ENCODE results near the gene SLC39A11.
A peak's percentile ranks its signal among the peaks of the same experiment; 100 is the strongest.

Gene SLC39A11

GRCh38 chr17:72619976-72620650 lies 472.4 kb downstream of the SLC39A11 start:
- no peak for DNase-seq (ENCODE audit: low read depth in 2 of 2)

DNA sequence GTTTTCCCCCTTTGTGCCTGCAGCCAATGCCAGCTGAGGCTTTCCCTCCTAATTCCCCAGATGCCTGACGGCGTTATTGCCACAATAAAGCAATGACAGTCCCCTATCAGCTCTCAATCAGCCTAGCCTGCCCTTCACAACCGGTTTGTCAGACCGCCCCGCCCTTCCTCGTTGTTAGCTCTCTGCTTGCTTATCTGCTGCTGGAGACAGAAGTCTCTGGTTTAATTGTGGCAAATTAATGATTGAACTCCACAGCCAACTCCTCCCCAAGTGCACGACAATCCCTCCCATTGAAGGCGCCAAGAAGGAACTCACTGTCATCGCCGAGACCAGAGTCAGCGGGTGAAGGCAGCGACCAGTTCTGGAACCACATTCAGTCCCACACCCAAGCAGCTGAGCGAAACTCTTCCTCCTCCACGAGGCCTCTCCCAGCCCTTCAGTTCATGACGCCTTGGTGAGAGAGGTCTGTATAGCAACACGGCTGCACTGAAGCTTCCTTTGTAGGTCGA lies 474.4 kb downstream of the SLC39A11 start:
- peak in 1 of 2 donors; percentile 5 for DNase-seq (ENCODE audit: low read depth in 2 of 2)

DNA sequence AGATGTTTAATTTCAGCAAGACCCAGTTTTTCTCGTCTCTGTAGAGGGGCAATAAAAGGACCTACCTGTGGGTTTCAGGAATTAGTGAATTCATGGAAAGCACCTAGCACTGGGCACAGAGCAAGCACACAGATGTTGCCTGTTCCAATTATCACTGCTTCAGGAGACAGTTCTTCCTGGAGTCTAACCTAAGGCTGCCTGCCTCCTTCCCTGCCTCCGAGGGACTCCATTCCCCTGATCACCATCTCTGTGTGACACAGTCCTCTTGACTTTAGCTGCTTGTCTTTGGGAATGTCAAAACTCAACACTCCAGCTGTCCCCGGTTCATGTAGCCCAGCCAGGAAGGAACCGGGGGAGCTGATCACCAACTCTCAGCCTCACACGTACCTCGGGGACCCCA lies 474.9 kb downstream of the SLC39A11 start:
- no peak for DNase-seq (ENCODE audit: low read depth in 2 of 2)

DNA sequence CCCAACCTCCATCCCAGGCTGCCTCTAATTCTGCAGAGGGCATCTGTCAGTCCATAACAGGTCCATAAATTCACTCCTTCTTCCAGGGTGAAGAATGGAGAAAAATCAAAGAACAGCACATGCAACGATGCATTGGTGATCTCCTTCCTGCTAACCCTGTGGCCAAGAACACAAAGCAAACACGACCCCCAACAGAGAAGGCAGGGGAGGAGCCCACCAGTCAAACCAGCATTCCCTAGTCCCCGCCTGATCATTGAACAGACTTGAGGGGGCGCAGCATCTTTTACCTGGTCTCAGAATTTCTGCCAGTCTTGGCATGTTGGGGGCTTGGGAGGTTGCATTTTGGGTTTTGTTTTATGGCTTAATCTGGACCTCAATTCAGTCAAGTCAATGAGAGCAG lies 476.0 kb downstream of the SLC39A11 start:
- DNase-seq (ENCODE audit: low read depth in 2 of 2) = no peak

DNA sequence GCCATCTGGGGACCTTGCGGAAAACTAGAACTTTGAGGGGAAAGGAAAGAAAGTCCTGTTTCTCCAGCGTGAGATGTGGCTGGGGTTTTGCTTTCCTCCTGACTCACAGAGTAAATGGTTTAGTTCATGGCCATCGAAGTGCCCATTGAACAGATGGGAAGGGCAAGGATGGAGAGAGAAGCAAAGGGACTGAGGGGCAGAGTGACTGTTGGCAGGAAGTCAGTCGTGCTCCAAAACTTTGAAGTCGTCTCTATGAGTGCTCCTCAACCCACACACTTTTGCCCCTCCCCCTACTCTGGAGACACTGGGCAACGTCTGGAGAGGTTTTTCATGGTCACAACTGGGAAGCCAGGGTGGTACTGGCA lies 476.9 kb downstream of the SLC39A11 start:
- no peak for DNase-seq (ENCODE audit: low read depth in 2 of 2)

- DNase-seq (ENCODE audit: low read depth in 2 of 2) = no peak
Measured at GRCh38 chr17:72614871-72615626, 477.4 kb downstream of the SLC39A11 start.

DNA sequence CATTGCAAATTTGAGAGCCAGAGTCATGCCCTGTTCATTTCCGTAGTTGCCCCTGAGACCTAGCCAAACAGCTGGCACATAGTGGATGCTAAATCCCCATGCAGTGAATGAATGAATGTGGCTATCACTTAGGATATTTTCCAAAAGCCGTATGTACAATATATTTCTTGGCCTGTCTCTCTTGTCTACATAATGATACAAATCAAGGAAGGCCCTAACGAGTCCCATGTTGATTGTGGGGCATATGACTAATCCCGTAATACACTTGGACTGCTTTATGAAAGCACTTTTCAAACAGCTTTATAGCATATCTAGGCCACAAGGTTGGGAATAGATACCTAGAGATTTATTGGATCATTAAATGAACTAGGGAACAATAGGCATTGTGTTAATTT lies 478.0 kb downstream of the SLC39A11 start:
- DNase-seq (ENCODE audit: low read depth in 2 of 2) = no peak

DNA sequence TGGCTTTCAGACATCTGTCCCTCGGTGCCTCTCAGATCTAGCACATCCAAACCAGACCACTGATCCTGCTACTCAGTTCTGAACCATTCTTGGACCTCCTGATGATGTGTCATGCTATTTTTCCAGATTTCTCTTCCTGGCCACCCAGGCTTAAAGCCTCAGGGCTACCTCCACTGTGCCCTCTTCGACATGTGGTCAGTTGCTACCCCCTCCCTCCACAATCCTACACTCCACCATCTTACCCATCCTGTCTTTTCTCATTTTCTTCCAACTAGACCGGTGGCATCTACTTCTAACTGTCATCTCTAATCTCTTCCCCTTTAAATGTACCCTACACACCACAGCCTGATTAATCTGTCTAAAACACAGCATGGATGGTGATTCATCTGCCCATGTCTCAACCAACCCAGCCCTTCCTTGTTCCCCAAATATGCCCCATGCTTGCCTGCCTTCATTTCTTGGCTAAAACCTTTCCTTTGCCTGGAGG lies 478.6 kb downstream of the SLC39A11 start:
- no peak for DNase-seq (ENCODE audit: low read depth in 2 of 2)

- DNase-seq (ENCODE audit: low read depth in 2 of 2) = no peak
Measured at GRCh38 chr17:72613396-72613795, 479.1 kb downstream of the SLC39A11 start.

DNA sequence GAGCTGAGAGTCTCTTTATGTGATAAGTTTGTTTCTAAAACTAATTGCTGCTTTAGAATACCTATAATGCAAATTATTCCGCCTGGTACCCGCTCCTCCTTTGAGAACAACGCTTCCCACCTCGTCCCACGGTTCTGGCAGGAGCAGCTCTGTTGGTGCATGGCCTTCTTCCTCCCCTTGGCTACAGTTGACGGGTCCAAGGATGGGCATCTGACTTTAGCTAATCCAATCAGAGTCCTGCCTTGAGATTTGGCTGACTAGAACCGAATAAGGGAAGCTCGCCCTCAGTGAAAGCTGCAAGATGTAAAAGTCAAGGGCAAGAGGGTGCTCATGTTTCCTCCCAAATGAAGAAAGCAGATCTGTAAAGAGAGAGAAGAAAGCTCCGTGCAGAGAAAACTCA lies 481.3 kb downstream of the SLC39A11 start:
- no peak for DNase-seq (ENCODE audit: low read depth in 2 of 2)

- DNase-seq (ENCODE audit: low read depth in 2 of 2) = no peak
Measured at GRCh38 chr17:72609501-72609900, 483.0 kb downstream of the SLC39A11 start.

DNA sequence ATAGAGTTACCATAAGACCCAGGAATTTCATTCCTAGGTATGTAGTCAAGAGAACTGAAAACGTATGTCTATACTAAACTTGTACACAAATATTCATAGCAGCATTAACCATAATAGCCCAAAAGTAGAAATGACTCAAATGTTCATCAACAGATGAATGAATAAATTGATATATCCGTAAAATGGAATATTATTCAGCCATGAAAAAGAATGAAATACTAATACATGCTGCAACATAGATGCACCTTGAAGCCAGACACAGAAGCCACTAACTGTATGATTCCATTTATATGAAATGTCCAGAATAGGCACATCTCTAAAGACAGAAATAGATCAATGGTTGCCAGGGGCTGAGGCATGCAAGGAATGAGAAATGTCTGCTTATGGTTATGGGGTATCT lies 484.1 kb downstream of the SLC39A11 start:
- no peak for DNase-seq (ENCODE audit: low read depth in 2 of 2)

DNA sequence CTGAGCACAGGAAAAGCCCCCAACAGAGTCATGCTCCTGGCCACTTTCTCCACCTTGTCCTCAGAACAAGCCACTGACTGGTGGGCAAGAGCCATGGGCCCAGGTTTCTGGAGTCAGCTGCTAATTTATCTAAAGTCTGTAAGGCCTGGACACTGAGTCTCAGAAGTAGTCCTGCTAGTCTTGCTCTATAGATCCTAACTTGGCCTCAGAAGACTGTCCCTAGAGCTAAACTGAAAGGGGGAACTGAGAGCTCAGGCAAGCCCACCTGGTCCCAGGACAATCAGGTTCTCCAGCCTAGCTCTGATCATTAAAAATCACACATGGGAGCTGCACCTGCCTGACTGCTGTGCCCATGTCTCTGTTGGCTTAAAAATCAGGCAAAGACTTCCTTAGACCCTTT lies 485.8 kb downstream of the SLC39A11 start:
- DNase-seq (ENCODE audit: low read depth in 2 of 2) = no peak

GRCh38 chr17:72605543-72605942 lies 486.9 kb downstream of the SLC39A11 start:
- no peak for DNase-seq (ENCODE audit: low read depth in 2 of 2)

DNA sequence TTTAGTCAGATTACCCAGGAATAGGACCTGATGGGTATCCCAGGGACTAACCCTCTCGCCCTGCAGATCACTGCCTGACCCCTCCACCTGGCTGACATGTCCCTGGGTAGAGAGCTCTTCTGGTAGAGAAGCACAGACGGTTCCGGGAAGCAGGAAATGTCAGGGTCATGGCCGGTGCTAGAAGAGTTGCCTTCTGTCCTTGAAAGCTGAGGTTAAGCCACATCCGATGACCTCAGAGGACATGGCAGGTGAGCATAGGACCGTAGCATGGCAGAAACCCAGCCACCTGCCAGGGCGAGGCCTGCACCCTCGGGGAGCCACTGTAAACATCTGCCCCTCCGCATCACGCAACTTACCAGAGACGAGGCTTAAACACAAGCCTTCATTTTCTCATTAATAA lies 488.0 kb downstream of the SLC39A11 start:
- DNase-seq (ENCODE audit: low read depth in 2 of 2) = no peak

- DNase-seq (ENCODE audit: low read depth in 2 of 2) = no peak
Measured at GRCh38 chr17:72603420-72604242, 488.9 kb downstream of the SLC39A11 start.

GRCh38 chr17:72602517-72603419 lies 489.7 kb downstream of the SLC39A11 start:
- no peak for DNase-seq (ENCODE audit: low read depth in 2 of 2)

DNA sequence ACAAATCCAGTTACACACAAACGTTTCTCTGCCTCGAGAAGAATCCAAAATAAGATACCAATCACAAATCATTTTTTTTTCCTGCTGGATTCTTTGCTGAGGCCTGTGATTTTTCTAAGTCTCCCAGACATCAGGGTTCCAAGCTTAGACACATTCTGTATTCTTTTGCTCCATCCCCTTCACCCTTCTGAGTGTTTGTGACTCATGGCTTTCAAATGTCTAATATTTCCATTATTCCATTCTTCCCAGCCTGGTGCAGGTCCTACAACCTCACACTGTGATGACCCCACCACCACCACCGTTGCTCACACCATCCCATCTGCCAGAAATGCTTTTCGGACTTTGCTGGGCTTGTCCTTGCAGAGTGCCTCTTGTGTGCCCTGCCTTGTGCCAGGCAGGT lies 491.6 kb downstream of the SLC39A11 start:
- no peak for DNase-seq (ENCODE audit: low read depth in 2 of 2)

DNA sequence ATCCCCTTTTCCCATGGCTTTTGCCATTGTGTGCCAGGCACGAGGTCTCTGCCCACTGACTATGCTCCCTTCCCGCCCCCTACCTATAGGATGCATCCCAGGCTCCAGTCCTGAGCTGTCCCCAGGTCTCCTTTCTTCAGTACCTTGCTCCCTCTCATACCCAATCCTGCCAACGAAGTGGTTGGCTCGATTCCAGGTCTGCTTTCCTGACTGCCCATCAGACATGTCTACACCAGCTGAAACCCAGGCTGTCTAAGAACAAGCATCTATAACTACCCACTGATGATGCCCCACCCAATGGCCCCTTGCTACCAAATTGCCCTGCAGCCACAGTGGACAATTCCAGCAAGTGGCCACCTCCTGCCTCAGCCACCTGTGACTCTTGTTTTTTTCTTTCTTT lies 492.6 kb downstream of the SLC39A11 start:
- DNase-seq (ENCODE audit: low read depth in 2 of 2) = no peak

GRCh38 chr17:72598695-72599094 lies 493.8 kb downstream of the SLC39A11 start:
- no peak for DNase-seq (ENCODE audit: low read depth in 2 of 2)

DNA sequence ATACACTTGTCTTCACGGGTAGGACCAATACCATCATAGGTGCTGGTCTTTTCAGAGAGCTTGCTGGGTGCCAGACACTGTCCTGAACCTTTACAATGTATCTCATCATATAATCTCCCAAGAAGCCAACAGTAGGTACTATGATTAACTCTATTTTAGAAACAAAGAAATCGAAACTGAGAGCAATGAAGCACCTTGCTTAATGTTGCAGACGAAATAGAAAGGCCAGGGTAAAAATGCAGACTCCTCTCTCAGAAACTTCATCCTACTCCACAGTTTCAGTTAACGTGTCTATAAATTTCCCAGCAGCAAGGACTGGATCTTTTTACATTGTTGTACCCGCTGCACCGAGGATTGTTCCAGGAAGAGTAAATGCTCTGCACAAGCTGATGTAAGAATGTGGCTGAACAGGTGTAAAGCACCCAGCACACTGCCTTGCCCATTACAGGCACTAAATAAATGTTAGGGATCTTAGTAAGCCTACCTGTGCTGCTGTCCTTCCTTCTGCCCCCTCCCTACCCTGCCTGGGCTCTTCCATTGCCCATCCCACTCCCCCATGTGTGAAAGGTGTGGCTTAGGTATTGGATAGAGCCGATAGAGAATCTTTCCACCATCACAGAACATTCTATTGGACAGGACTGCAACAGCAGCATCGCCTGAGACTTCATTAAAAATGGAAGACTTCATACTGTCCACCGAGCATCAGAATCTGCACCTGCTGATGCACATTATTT lies 495.0 kb downstream of the SLC39A11 start:
- no peak for DNase-seq (ENCODE audit: low read depth in 2 of 2)
